OCI-LY3 (cell line): ENCODE results near the gene RGPD3.
"Not testable (repeated sequence)": the region's sequence is repeated elsewhere in the genome, so short reads cannot be mapped to it uniquely, and the experiment has no call there.

Experiments
- CTCF ChIP-seq: fragments of 200-600, 300-600 bp; sonication (generic); IDR thresholded peaks from 2 replicates; pipeline ENCODE4 v1.5.1; 2014; ENCODE audit warnings: antibody characterized with exemption, low read length, low read depth
- EZH2phosphoT487 ChIP-seq: fragments of 200-600 bp; shearing (Covaris generic); IDR thresholded peaks from 2 replicates; pipeline ENCODE4 v1.6.1; 2018; ENCODE audit warnings: antibody characterized with exemption, mixed run types, low read depth

DNA sequence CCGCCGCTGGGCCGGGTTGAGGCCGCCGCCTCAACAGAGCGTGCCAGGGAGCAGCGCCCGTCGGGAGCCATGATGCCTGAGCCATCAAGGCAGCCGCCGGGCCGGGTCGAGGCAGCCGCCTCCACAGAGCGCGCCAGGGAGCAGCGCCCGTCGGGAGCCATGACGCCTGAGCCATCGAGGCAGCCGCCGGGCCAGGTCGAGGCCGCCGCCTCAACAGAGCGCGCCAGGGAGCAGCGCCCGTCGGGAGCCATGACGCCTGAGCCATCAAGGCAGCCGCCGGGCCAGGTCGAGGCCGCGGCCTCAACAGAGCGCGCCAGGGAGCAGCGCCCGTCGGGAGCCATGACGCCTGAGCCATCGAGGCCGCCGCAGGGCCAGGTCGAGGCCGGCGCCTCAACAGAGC is 697 bp downstream of the RGPD3 start:
- not testable (repeated sequence) for TF ChIP-seq CTCF, EZH2phosphoT487
